GM23338 (cell line): ENCODE results near the gene VENTX.

Source experiments
- CREB1 ChIP-seq: fragments of 250-450 bp; sonication (Bioruptor Pico); IDR thresholded peaks from 2 replicates; pipeline ENCODE4 v1.5.0; 2020; ENCODE audit warnings: low read depth, mild to moderate bottlenecking, moderate library complexity
- CTCF ChIP-seq, 2 experiments: fragments of 200-600 bp in 1 of 2; sonication (generic) in 1 of 2; conservative IDR thresholded peaks; 2 replicates each; pipeline versions ENCODE4 v1.5.1 to v1.6.1; 2016 to 2017; ENCODE audit warnings: antibody characterized with exemption in 2 of 2, low read depth in 2 of 2, mild to moderate bottlenecking in 2 of 2, moderate library complexity in 1 of 2
- ETS1 ChIP-seq: IDR thresholded peaks from 2 replicates; pipeline ENCODE4 v1.6.1; 2016; ENCODE audit warnings: antibody characterized with exemption
- EZH2 ChIP-seq: fragments of 200-600 bp; sonication (generic); IDR thresholded peaks from one replicate; pipeline ENCODE4 v1.8.0; 2017; ENCODE audit warnings: antibody characterized with exemption, mild to moderate bottlenecking, low read depth; ENCODE audit not compliant: unreplicated experiment
- EZH2phosphoT487 ChIP-seq: fragments of 200-600 bp; sonication (generic); IDR thresholded peaks from one replicate; pipeline ENCODE4 v1.8.1; 2018; ENCODE audit warnings: antibody characterized with exemption; ENCODE audit not compliant: unreplicated experiment
- POLR2AphosphoS5 ChIP-seq: IDR thresholded peaks from 2 replicates; pipeline ENCODE4 v1.6.1; 2016; ENCODE audit warnings: antibody characterized with exemption, low read depth
- REST ChIP-seq: IDR thresholded peaks from one replicate; pipeline ENCODE4 v1.6.1; 2018; ENCODE audit warnings: antibody characterized with exemption; ENCODE audit not compliant: unreplicated experiment
- STAT1 ChIP-seq: IDR thresholded peaks from one replicate; pipeline ENCODE4 v1.6.1; 2016; ENCODE audit warnings: antibody characterized with exemption; ENCODE audit not compliant: unreplicated experiment
- ZNF114 ChIP-seq: fragments of 250-450 bp; sonication (Bioruptor Pico); IDR thresholded peaks from 2 replicates; pipeline ENCODE4 v1.5.0; 2020; ENCODE audit warnings: mild to moderate bottlenecking, moderate library complexity
- ZNF331 ChIP-seq: fragments of 250-450 bp; sonication (Bioruptor Pico); IDR thresholded peaks from 2 replicates; pipeline ENCODE4 v1.5.0; 2020; ENCODE audit warnings: low read depth, mild to moderate bottlenecking, moderate library complexity

GRCh38 chr10:133242611-133243356, 5.1 kb downstream of the VENTX start:
- TF ChIP-seq POLR2AphosphoS5, result 0 out of 2 replicates have a peak, but pooled peaks have one; percentile 33
- TF ChIP-seq CTCF (conservative IDR thresholded peaks at IDR 0.05; ENCODE audit: low read depth in 2 of 2), result no peak
- TF ChIP-seq EZH2, result no peak
- no peak for TF ChIP-seq CREB1
- no peak for TF ChIP-seq EZH2phosphoT487
- TF ChIP-seq REST, result no peak
- TF ChIP-seq ETS1, result no peak
- no peak for TF ChIP-seq ZNF114 (CRISPR knock-in tag)
- no peak for TF ChIP-seq STAT1
- no peak for TF ChIP-seq ZNF331 (CRISPR knock-in tag)
